Spleen (tissue), 7 donors: Measurements from ENCODE around the gene BRAT1.
A peak's percentile ranks its signal among the peaks of the same experiment; 100 is the strongest.

ENCODE experiments used
- CTCF ChIP-seq, 11 experiments: fragments of 200-600 bp in 7 of 11; fragments of 450-650 bp in 4 of 11; sonication (generic) in 4 of 11; IDR thresholded peaks in 8 of 11; conservative IDR thresholded peaks in 3 of 11; 1 replicate in 7 of 11; 2 replicates in 4 of 11; pipeline versions ENCODE4 v1.4.0 to v1.8.0; 2016 to 2021; ENCODE audit warnings: antibody characterized with exemption in 11 of 11, inconsistent platforms in 4 of 11, mild to moderate bottlenecking in 1 of 11
- POLR2A ChIP-seq, 3 donors: fragments of 450-650 bp; IDR thresholded peaks; one replicate each; pipeline ENCODE4 v1.5.1; 2017; ENCODE audit warnings: antibody characterized with exemption in 3 of 3, mild to moderate bottlenecking in 1 of 3
- POLR2AphosphoS5 ChIP-seq, 3 donors: sonication (generic); formaldehyde crosslinking; IDR thresholded peaks; one replicate each; pipeline ENCODE4 v1.5.1; 2017; ENCODE audit warnings: antibody characterized with exemption in 3 of 3
- donor health status: DM: no; HTN: no; CAD: no; lungs with moderate emphysema.
- donor health status: DM: no; HTN: no; CAD: no.
- donor health status: DM: no; HTN: no; CAD: no.

- TF ChIP-seq CTCF (IDR thresholded peaks at IDR 0.05 in 8 of 11, conservative IDR thresholded peaks at IDR 0.05 in 3 of 11) (no peak), POLR2AphosphoS5 (IDR thresholded peaks at IDR 0.05) (peak; percentile 26 to 71 (median 58)), POLR2A (IDR thresholded peaks at IDR 0.05) (no peak)
Measured at GRCh38 chr7:2521952-2522591, 33.3 kb downstream of the BRAT1 start.
